Adrenal gland (tissue), 12 donors: ENCODE measurements around the gene SBF2. TPM values are rescaled to one million over a fixed set of nuclear protein-coding genes. Genes with fewer than 3 reads are reported as not detected.

Experiments used
- DNase-seq, 7 donors: peaks; one replicate each; pipeline ENCODE4 v3.0.0-alpha.2; 2019 to 2020
- H3K27ac ChIP-seq, 5 donors: fragments of 200-600 bp; sonication (generic) in 4 of 5; 1 replicate in 3 of 5; 2 replicates in 2 of 5; pipeline versions ENCODE4 v1.5.1 to v1.8.0; 2016 to 2020; ENCODE audit warnings: mild to moderate bottlenecking in 1 of 5
- H3K27me3 ChIP-seq: fragments of 200-600 bp; 2 replicates; pipeline ENCODE4 v1.8.0; 2021
- H3K36me3 ChIP-seq, 2 donors: fragments of 200-600 bp; replicated peaks in 1 of 2; 1 replicate in 1 of 2; 2 replicates in 1 of 2; pipeline versions ENCODE4 v1.5.1 to v1.8.0; 2018 to 2022
- H3K4me1 ChIP-seq, 2 donors: fragments of 200-600 bp; replicated peaks in 1 of 2; 1 replicate in 1 of 2; 2 replicates in 1 of 2; pipeline versions ENCODE4 v1.5.1 to v1.8.0; 2018 to 2021
- H3K4me3 ChIP-seq, 4 donors: fragments of 200-600 bp; sonication (generic) in 3 of 4; one replicate each; pipeline ENCODE4 v1.5.1; 2016 to 2018
- H3K9me3 ChIP-seq, 3 donors: fragments of 200-600 bp; sonication (generic) in 1 of 3; replicated peaks in 1 of 3; 1 replicate in 2 of 3; 2 replicates in 1 of 3; pipeline versions ENCODE4 v1.5.1 to v1.8.0; 2016 to 2021
- CTCF ChIP-seq, 6 experiments: fragments of 450-650 bp in 4 of 6; fragments of 200-600 bp in 2 of 6; sonication (generic) in 1 of 6; IDR thresholded peaks; 1 replicate in 5 of 6; 2 replicates in 1 of 6; pipeline versions ENCODE4 v1.5.1 to v1.8.0; 2016 to 2021; ENCODE audit warnings: antibody characterized with exemption in 6 of 6, mild to moderate bottlenecking in 2 of 6, moderate library complexity in 1 of 6
- POLR2A ChIP-seq, 2 donors: fragments of 450-650 bp; IDR thresholded peaks; one replicate each; pipeline ENCODE4 v1.6.1; 2017; ENCODE audit warnings: antibody characterized with exemption in 2 of 2, mild to moderate bottlenecking in 2 of 2, moderate library complexity in 1 of 2
- WGBS, 4 donors: extraction: QIAGEN DNeasy Blood & Tissue Kit in 2 of 4; methylation state at CpG; one replicate each; pipeline versions ENCODE4 v1.1.5 to v1.1.7; 2013 to 2017; 5-methylcytosine and 5-hydroxymethylcytosine counted together
- intact Hi-C, 2 donors: fragments of 100-400 bp; cut with DNase I; formaldehyde crosslinking; loops; one replicate each; pipeline versions ENCODE4 v1.14.1 to v1.15.0; 2022 to 2023
- polyA plus RNA-seq, 3 donors: library from polyadenylated mRNA; stranded (reverse); fragments of 200-250 nt in 2 of 3; fragments of 350-450 nt in 1 of 3; fragmentation: Illumina TruSeq in 1 of 3; extraction: RNeasy Lipid Tissue Mini Kit (QIAGEN cat#74804) in 1 of 3; gene quantifications; one replicate each; pipeline ENCODE4 v1.2.3, GENCODE V29; 2013 to 2014
- total RNA-seq, 9 donors: library from RNA; depleted of rRNA in 4 of 9; stranded (reverse); fragments of >200 nt in 4 of 9; fragments of 120-200 nt in 1 of 9; fragmentation: NEBNext Ultra II Directional in 1 of 9; extraction: Animal tissue kit (Norgen Biotek cat#: 25700) in 1 of 9; gene quantifications; one replicate each; pipeline versions ENCODE4 v1.1.0 to v1.2.4, GENCODE V29; 2013 to 2023
- donor health status: healthy with polysubstance abuse.
- donor health status: Bipolar disorder and iron deficiency.
- donor health status: DM: yes; HTN: yes; CAD: no.
- donor health status: DM: no; HTN: no; CAD: no.
- donor health status: DM: no; HTN: no; CAD: no.
- donor health status: DM: yes; HTN: yes; CAD: no.

SBF2 gene
- total and polyA plus RNA-seq, 12 donors: 12.5 to 66.7 (median 38.0) TPM

DNA sequence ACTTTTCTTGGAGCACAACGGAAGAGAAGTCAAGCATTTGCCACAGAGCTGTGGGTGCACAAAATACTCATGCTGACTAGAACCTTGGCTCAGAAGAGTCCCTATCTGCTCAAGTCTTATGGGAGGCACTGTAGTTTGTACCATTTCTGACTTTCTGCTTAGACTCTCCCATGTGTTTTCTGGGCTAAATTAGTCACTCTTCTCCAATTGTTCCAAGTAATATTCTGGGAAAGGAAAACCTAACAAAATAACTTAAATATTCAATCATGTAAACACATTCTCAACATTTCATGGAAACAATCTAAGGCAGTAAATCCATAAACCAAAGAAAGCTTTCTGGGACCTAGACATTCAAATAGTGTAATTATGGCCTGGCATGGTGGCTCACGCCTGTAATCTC lies 409.4 kb downstream of the SBF2 start:
- Histone ChIP-seq H3K27me3 (no peaks in the 10 kb centered on the region), H3K36me3 (no peaks in the 10 kb centered on the region), H3K4me1 (no peaks in the 10 kb centered on the region), H3K27ac (no peak overlapping the region), H3K9me3 (no peaks in the 10 kb centered on the region), H3K4me3 (no peak overlapping the region)
- intact Hi-C loops: no loop called here
- WGBS, 4 donors: 95 to 98% (median 97%) methylated on average over 2 of the region's 2 CpGs
- no peak for DNase-seq
- TF ChIP-seq POLR2A (IDR thresholded peaks at IDR 0.05) (no peak), CTCF (IDR thresholded peaks at IDR 0.05) (no peak)

GRCh38 chr11:9880657-9881056 lies 413.4 kb downstream of the SBF2 start:
- 94 to 100% (median 97%) methylated on average over 2 of the region's 2 CpGs for WGBS, 4 donors
- intact Hi-C loops: no loop called here
- Histone ChIP-seq H3K9me3 (no peaks in the 10 kb centered on the region), H3K27me3 (no peaks in the 10 kb centered on the region), H3K36me3 (no peaks in the 10 kb centered on the region), H3K4me1 (no peaks in the 10 kb centered on the region), H3K27ac (no peak overlapping the region), H3K4me3 (no peak overlapping the region)
- TF ChIP-seq POLR2A (IDR thresholded peaks at IDR 0.05) (no peak), CTCF (IDR thresholded peaks at IDR 0.05) (no peak)
- DNase-seq: no peak

GRCh38 chr11:9878936-9879335 lies 415.1 kb downstream of the SBF2 start:
- whole genome bisulfite sequencing, 4 donors: 72 to 82% (median 76%) methylated on average over 2 of the region's 2 CpGs
- no peaks in the 10 kb centered on the region for H3K9me3 ChIP-seq
- intact Hi-C loops: no loop called here
- H3K27me3 ChIP-seq: no peaks in the 10 kb centered on the region
- H3K4me1 ChIP-seq: no peaks in the 10 kb centered on the region
- no peak overlapping the region for H3K4me3 ChIP-seq
- TF ChIP-seq CTCF (IDR thresholded peaks at IDR 0.05) (no peak), POLR2A (IDR thresholded peaks at IDR 0.05) (no peak)
- no peak overlapping the region for H3K27ac ChIP-seq
- DNase-seq: no peak
- H3K36me3 ChIP-seq: no peaks in the 10 kb centered on the region

- no peaks in the 10 kb centered on the region for H3K27me3 ChIP-seq
- 83 to 86% (median 84%) methylated on average over 5 of the region's 5 CpGs for WGBS, 4 donors
- H3K9me3 ChIP-seq: no peaks in the 10 kb centered on the region
- no peaks in the 10 kb centered on the region for H3K4me1 ChIP-seq
- H3K36me3 ChIP-seq: no peaks in the 10 kb centered on the region
- no peak for DNase-seq
- no peak overlapping the region for H3K27ac ChIP-seq
- intact Hi-C loops: no loop called here
- H3K4me3 ChIP-seq: no peak overlapping the region
- TF ChIP-seq POLR2A (IDR thresholded peaks at IDR 0.05) (no peak), CTCF (IDR thresholded peaks at IDR 0.05) (no peak)
Observed at GRCh38 chr11:9876331-9876730, 417.7 kb downstream of the SBF2 start.
